Measurements from ENCODE around the gene STRBP.
A peak's percentile ranks its signal among the peaks of the same experiment; 100 is the strongest.

GRCh38 chr9:123225995-123226394 is 42.4 kb downstream of the STRBP start:
- no peak for TF ChIP-seq ZFX (CRISPR knock-in tag; IDR thresholded peaks at IDR 0.05)
- TF ChIP-seq NCOA4 (IDR thresholded peaks at IDR 0.05; ENCODE audit: partially characterized antibody), result no peak
- TF ChIP-seq TRIM28 (IDR thresholded peaks at IDR 0.05), result no peak
- no peak for TF ChIP-seq ARNT (IDR thresholded peaks at IDR 0.05)
- no peak for TF ChIP-seq ETV5 (CRISPR knock-in tag; IDR thresholded peaks at IDR 0.05; ENCODE audit: low read depth)
- no peak for TF ChIP-seq CTCF (IDR thresholded peaks at IDR 0.05 in 2 of 3, conservative IDR thresholded peaks at IDR 0.05 in 1 of 3; ENCODE audit: insufficient read depth in 2 of 3, low read depth in 1 of 3, low read length in 3 of 3)
- no peak for TF ChIP-seq EZH2 (IDR thresholded peaks at IDR 0.05; ENCODE audit: borderline replicate concordance, low read depth, low read length)
- peak; percentile 62; the same call in 1 of the 2 replicates for TF ChIP-seq JUND (IDR thresholded peaks at IDR 0.05; ENCODE audit: borderline replicate concordance, low read depth, low read length)
- peak; percentile 30; the same call in 1 of the 3 replicates for TF ChIP-seq JUND (tag; IDR thresholded peaks at IDR 0.05; ENCODE audit: borderline replicate concordance, low read depth, low read length)
- TF ChIP-seq ZNF311 (CRISPR knock-in tag; IDR thresholded peaks at IDR 0.05), result no peak
- no peak for TF ChIP-seq THAP7 (CRISPR knock-in tag; IDR thresholded peaks at IDR 0.05)

Data from K562 (cell line).